Measurements from ENCODE around the gene PPP2R2C. TPM values are rescaled to one million over a fixed set of nuclear protein-coding genes. Genes with fewer than 3 reads are reported as not detected.

Gene PPP2R2C
- total RNA-seq, 1 donor from 2014 or later: not detected

- H3K4me1 Mint-ChIP-seq (ENCODE audit: unreplicated experiment): no peaks in the 10 kb centered on the region
Observed at GRCh38 chr4:6393544-6394475, 78.6 kb downstream of the PPP2R2C start.

GRCh38 chr4:6393066-6393465 is 79.3 kb downstream of the PPP2R2C start:
- Mint-ChIP-seq H3K36me3 (ENCODE audit: unreplicated experiment) (no peaks in the 10 kb centered on the region), H3K27ac (ENCODE audit: unreplicated experiment) (no peak overlapping the region), H3K4me3 (ENCODE audit: unreplicated experiment) (no peak overlapping the region), H3K4me1 (ENCODE audit: unreplicated experiment) (no peaks in the 10 kb centered on the region), H3K9me3 (ENCODE audit: unreplicated experiment) (no peaks in the 10 kb centered on the region), H3K27me3 (ENCODE audit: unreplicated experiment) (peaks cover 9% of the 10 kb centered on the region)
- no peak for DNase-seq (ENCODE audit: extremely low spot score, unreplicated experiment)
- TF ChIP-seq CTCF (IDR thresholded peaks at IDR 0.05): no peak

More at GRCh38 chr4:6393544-6394475, 78.6 kb downstream of the PPP2R2C start:
- Mint-ChIP-seq H3K36me3 (ENCODE audit: unreplicated experiment) (no peaks in the 10 kb centered on the region), H3K27ac (ENCODE audit: unreplicated experiment) (no peak overlapping the region), H3K9me3 (ENCODE audit: unreplicated experiment) (no peaks in the 10 kb centered on the region), H3K27me3 (ENCODE audit: unreplicated experiment) (peaks cover 16% of the 10 kb centered on the region), H3K4me3 (ENCODE audit: unreplicated experiment) (no peak overlapping the region)
- no peak for TF ChIP-seq CTCF (IDR thresholded peaks at IDR 0.05)
- DNase-seq (ENCODE audit: extremely low spot score, unreplicated experiment): no peak

- no peaks in the 10 kb centered on the region for H3K4me1 Mint-ChIP-seq (ENCODE audit: unreplicated experiment)
- H3K9me3 Mint-ChIP-seq (ENCODE audit: unreplicated experiment): no peaks in the 10 kb centered on the region
- peaks cover 8% of the 10 kb centered on the region for H3K27me3 Mint-ChIP-seq (ENCODE audit: unreplicated experiment)
- TF ChIP-seq CTCF (IDR thresholded peaks at IDR 0.05): no peak
- no peaks in the 10 kb centered on the region for H3K36me3 Mint-ChIP-seq (ENCODE audit: unreplicated experiment)
- no peak overlapping the region for H3K4me3 Mint-ChIP-seq (ENCODE audit: unreplicated experiment)
- DNase-seq (ENCODE audit: extremely low spot score, unreplicated experiment): no peak
- no peak overlapping the region for H3K27ac Mint-ChIP-seq (ENCODE audit: unreplicated experiment)
Observed at GRCh38 chr4:6392407-6392806, 80.0 kb downstream of the PPP2R2C start.

- H3K36me3 Mint-ChIP-seq (ENCODE audit: unreplicated experiment): no peaks in the 10 kb centered on the region
- H3K4me1 Mint-ChIP-seq (ENCODE audit: unreplicated experiment): no peaks in the 10 kb centered on the region
- H3K9me3 Mint-ChIP-seq (ENCODE audit: unreplicated experiment): no peaks in the 10 kb centered on the region
- DNase-seq (ENCODE audit: extremely low spot score, unreplicated experiment): no peak
- TF ChIP-seq CTCF (IDR thresholded peaks at IDR 0.05): no peak
- peaks cover 8% of the 10 kb centered on the region for H3K27me3 Mint-ChIP-seq (ENCODE audit: unreplicated experiment)
- no peak overlapping the region for H3K27ac Mint-ChIP-seq (ENCODE audit: unreplicated experiment)
- no peak overlapping the region for H3K4me3 Mint-ChIP-seq (ENCODE audit: unreplicated experiment)
Observed at GRCh38 chr4:6391852-6392188, 80.6 kb downstream of the PPP2R2C start.

GRCh38 chr4:6391186-6391851 is 81.1 kb downstream of the PPP2R2C start:
- Mint-ChIP-seq H3K4me3 (ENCODE audit: unreplicated experiment) (no peak overlapping the region), H3K27ac (ENCODE audit: unreplicated experiment) (no peak overlapping the region), H3K4me1 (ENCODE audit: unreplicated experiment) (no peaks in the 10 kb centered on the region), H3K36me3 (ENCODE audit: unreplicated experiment) (no peaks in the 10 kb centered on the region), H3K9me3 (ENCODE audit: unreplicated experiment) (no peaks in the 10 kb centered on the region), H3K27me3 (ENCODE audit: unreplicated experiment) (peaks cover 8% of the 10 kb centered on the region)
- no peak for DNase-seq (ENCODE audit: extremely low spot score, unreplicated experiment)
- no peak for TF ChIP-seq CTCF (IDR thresholded peaks at IDR 0.05)
